HG03520 (cell line): Measurements from ENCODE around the gene ERFL.

Experiments used
- ATAC-seq: cut with Tn5 transposase; IDR thresholded peaks from one replicate; pipeline ENCODE4 v1.9.1; 2021; ENCODE audit warnings: mild to moderate bottlenecking, moderate library complexity; ENCODE audit not compliant: unreplicated experiment

ERFL gene

GRCh38 chr19:41901707-41902360 is 26.4 kb downstream of the ERFL start:
- no peak for ATAC-seq

GRCh38 chr19:41898235-41898634 is 30.0 kb downstream of the ERFL start:
- no peak for ATAC-seq

DNA sequence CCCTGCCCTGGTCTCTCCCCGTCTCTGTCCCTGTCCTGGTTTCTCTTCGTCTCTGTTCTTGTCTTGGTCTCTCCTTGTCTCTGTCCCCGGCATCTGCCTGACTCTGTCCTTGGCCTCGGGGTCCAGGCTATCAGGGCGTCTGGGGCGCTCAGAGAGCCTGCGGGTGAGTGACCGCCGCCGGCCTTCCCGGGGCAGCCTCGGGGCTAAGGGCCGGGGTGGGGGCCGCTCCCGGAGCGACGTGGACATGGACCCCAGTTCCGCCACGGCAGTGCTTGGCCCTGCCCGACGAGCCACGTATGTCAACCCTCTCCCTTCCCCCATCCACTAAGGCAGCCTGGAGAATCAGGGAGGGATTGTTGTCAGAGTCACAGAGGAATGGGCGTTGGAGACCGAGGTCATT is 30.4 kb downstream of the ERFL start:
- ATAC-seq, result no peak

DNA sequence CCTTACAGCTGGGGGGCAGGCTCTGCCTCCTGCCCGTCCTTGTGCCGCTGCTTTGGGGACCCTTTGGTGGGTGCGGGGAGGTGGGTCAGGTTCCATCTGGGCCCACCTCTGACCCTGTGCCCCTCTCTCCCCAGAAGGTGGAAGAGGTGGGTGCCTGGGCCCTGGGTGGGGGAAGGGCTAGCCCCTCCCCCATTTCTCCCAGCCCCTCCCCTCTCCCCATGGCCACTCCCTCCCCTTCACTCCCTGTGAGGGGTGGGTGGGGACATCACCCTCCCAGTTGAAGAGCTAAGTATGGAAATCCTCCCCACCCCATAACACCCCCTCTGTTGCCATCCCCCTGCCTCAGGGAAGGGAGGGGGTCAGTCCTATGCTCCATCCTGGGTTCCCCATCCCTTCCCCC is 31.1 kb downstream of the ERFL start:
- ATAC-seq, result no peak

DNA sequence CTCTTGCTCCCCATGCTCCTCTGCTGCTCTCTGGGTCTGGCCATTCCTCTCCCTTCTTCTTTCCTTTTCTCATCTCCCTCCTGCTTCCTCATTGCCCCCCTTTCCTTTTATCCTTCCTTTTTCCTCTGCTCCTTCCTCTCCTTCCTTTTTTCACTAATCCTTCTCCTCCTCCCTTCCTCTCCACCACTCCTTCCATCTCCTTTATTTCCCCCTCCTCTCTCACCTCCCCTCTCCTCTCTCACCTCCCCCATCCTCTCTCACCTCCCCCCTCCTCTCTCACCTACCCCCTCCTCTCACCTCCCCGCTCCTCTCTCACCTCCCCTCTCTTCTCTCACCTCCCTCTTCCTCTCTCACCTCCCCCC is 31.7 kb downstream of the ERFL start:
- no peak for ATAC-seq

DNA sequence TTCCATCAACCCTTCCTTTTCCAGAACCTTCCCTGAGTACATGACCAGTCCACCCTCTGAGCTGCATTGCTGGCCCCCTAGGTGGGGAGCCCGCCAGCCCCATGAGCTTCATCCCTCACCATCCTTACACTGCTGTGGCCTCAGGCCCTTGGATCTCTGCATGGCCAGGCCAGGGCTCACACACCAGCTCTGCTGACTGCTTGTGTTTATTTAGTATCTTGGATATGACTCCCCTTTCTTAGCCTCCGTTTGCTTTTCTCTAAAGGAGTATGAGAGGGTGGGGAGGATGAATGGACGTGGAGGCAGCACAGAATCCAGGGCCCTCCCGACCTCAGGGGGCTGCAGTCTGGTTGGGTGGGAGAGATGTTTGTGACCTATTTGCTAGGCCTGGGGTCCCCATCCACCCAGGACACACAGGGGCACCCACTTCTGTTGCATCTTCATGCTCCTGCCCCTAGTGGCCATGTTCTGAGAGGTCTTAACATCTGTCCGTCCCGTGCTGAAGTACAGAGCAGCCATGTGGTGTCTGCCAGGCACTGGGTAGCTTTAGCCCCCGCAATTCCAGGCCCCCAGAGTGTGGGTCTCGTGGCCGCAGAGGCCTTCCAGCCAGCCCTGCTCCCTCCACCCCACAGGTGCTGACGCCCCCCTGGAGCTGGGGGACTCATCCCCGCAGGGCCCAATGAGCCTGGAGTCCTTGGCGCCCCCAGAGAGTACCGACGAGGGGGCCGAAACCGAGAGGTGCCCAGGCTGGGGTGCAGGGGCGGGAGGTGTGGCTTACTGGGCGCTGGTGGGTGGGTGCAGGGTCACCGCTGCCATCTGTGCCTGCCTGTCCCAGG is 32.3 kb downstream of the ERFL start:
- ATAC-seq, result no peak

DNA sequence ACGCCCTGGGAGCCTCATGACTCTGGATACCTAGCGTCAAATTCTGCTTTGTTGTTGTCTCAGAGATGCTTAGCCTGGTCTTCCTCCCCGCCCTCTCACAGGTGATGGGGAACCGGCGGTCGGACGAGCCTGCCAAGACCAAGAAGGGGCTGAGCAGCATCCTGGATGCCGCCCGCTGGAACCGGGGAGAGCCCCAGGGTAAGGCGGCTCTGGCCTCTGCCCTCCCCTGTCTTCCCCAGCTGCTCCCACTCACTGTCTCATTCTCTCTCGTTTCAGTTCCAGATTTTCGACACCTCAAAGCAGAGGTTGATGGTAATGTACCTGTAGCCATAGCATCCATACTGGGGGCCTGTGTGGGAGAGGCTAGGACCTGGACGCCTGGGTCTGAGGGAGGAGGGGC is 33.9 kb downstream of the ERFL start:
- no peak for ATAC-seq

GRCh38 chr19:41893899-41894298 is 34.4 kb downstream of the ERFL start:
- no peak for ATAC-seq

GRCh38 chr19:41892173-41892902 is 35.9 kb downstream of the ERFL start:
- no peak for ATAC-seq

DNA sequence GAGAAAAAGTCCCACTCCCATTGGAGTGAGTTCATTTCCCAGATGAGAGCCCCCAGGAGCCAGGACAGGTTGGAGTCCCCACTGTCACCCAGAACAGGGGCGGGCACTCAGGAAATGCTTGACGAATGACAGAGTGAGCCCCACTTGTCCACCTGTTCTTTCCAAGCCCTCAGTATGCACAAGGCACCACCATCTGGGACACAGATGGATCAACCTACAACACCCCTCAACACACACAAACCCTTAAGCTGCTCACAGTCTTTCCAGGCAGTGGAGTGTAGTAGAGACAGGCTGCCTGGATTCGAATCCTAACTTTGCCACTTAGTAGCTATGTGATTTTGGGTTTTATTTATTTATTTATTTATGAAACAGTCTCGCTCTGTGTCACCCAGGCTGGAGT is 37.3 kb downstream of the ERFL start:
- no peak for ATAC-seq

DNA sequence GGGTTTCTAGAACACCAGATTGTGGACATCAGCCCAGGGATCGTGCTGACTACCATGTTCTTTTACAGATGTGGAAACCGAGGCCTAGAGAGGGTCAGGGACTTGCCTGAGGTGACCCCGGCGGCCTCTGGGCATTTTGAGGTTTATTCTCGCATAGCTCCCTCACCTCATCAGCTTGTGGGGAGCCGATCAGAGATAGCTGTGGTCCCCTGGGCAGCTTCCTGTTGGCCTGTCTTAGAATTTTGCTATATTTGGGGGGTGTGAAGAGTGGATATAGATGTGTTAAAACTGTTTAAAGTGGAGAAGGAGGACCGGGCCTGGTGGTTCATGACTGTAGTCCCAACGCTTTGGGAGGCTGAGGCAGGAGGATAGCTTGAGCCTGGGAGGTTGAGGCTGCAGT is 38.4 kb downstream of the ERFL start:
- no peak for ATAC-seq

GRCh38 chr19:41888926-41889325 is 39.3 kb downstream of the ERFL start:
- ATAC-seq, result no peak

GRCh38 chr19:41887711-41888382 is 40.4 kb downstream of the ERFL start:
- no peak for ATAC-seq

DNA sequence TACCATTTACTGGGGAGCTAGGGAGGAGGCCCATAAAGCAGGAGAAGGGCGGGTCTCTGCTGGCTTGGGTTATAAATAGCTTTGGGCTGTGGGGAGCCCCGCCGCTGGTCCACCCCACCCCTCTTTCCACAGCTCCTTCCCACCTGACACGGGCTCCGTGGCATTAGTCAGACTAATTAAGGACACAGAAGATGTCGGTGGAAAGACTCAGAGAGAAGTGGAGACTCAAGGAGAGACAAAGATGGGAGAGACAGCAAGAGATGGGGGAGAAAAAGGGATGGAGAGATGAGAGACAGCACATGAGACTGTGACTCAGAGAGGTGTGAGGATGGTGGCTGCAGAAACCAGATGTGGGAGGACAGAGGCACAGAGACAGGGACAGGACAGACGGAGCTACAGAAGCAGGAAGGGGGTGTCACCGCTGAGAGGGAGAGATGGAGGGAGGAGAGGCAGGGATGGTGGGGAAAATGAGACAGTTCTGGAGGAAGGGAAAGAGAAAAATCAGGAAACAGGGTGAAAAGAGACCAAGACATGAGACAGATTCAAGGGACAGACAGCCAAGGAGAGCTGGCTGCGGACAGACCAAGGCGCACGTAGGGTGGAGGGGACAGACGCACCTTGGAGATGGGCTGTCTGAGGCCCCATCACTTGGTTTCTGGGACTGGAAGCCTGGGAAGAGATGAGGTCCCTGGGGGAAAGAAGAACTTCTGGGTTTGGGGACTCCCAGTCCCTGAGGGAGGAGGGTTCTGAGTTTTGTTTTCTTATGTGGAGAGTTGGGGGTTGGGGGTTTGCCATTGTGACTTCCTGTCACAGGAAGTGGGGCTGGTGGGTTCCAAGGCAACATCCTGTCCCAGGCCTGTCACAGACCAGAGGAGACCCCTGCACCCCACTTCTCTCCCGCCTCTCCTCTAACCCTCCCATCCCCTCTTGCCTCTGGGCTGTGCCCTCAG is 41.2 kb downstream of the ERFL start:
- ATAC-seq, result no peak

- peak; percentile 79 for ATAC-seq
These were observed 44.2 kb downstream of the ERFL start for GRCh38 chr19:41883821-41884733.

- ATAC-seq, result no peak
These were observed 44.8 kb downstream of the ERFL start for GRCh38 chr19:41883463-41883820.

DNA sequence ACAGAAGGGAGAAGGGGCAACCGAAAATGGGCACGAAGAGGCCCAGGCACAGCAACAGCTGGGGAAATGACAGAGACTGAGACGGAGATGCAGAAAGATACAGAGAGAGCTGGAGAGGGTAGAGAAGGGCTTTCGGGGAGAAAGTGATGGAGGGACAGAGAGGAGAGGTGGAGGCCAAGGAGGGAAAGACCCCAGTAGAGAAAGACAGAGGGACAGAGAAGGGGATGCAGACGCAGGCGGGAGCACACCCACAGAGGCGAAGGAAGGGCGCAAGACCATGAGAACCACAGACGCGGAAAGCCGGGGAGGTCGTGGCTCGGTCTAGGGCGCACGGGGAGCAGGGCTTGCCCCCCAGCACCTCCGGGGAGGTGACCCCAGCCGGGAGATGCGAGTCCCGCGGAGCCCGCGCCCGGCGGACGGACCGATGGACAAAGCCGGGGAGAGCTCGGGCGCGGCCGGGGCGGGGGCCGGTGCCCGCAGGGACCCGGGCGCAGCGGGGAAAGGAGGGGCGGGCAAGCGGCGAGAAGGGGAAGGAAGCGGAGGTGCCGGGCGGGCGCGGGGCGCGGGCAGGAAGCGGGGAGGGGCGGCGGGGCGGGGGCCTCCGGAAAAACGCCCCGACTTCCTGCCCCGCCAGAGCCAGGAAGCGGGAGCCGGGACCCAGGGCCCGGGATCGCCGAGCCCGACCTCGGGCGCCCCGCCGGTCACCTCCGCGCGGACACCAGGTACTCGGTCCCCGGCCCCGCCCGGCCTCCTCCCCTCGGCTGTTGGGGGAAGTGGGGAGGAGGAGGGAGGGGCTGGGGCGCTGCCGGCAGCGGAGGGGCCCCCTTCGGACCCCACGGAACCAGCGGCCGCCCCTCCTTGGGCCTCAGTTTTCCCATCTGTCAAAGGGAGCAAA is 45.4 kb downstream of the ERFL start, which contains the start of gene ARHGEF1:
Gene ARHGEF1, plus strand, starts transcription at position 617 of the 895 bp plus-strand sequence. CDS start 4,899 bp downstream, outside the sequence.
- no peak for ATAC-seq

DNA sequence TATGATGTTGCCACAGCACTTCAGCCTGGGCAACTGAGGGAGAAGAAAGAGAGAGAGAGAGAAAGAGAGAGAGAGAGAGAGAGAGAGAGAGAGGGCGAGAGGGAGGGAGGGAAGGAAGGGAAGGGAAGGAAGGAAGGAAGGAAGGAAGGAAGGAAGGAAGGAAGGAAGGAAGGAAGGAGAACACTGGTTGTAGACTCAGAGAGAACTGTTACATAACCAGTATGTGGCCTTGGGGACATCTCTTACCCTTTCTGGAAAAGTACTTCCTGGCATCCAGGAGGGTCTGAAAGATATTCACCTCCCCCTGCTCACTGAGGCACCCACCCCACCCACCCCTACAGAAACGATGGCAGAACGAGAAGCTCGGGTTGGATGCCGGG is 47.9 kb downstream of the ERFL start:
- no peak for ATAC-seq
